H7 (cell line): ENCODE data around the gene NCK2. TPM values are rescaled to one million over a fixed set of nuclear protein-coding genes. Genes with fewer than 3 reads are reported as not detected.

Experiments
- DNase-seq: peaks from one replicate; pipeline ENCODE4 v3.0.0; 2012
- H3K27me3 ChIP-seq: 2 replicates; pipeline ENCODE4 v1.6.0; 2011; ENCODE audit warnings: mild to moderate bottlenecking, low read length; ENCODE audit not compliant: control insufficient read depth, insufficient read depth
- H3K36me3 ChIP-seq: replicated peaks from 2 replicates; pipeline ENCODE4 v1.5.1; 2011; ENCODE audit warnings: low read length; ENCODE audit not compliant: control insufficient read depth, insufficient read depth
- H3K4me3 ChIP-seq: 2 replicates; pipeline ENCODE4 v1.5.1; 2011; ENCODE audit warnings: low read depth, mild to moderate bottlenecking, control low read depth, low read length, moderate library complexity; ENCODE audit not compliant: insufficient read depth
- total RNA-seq: library from RNA; depleted of rRNA; stranded (reverse); fragments of >200 nt; shearing (Covaris generic); gene quantifications from 2 replicates; pipeline ENCODE4 v1.2.3, GENCODE V29; 2014; rRNA removed

NCK2 gene
- total RNA-seq: 69.8 and 80.3 TPM in 2 replicates

DNA sequence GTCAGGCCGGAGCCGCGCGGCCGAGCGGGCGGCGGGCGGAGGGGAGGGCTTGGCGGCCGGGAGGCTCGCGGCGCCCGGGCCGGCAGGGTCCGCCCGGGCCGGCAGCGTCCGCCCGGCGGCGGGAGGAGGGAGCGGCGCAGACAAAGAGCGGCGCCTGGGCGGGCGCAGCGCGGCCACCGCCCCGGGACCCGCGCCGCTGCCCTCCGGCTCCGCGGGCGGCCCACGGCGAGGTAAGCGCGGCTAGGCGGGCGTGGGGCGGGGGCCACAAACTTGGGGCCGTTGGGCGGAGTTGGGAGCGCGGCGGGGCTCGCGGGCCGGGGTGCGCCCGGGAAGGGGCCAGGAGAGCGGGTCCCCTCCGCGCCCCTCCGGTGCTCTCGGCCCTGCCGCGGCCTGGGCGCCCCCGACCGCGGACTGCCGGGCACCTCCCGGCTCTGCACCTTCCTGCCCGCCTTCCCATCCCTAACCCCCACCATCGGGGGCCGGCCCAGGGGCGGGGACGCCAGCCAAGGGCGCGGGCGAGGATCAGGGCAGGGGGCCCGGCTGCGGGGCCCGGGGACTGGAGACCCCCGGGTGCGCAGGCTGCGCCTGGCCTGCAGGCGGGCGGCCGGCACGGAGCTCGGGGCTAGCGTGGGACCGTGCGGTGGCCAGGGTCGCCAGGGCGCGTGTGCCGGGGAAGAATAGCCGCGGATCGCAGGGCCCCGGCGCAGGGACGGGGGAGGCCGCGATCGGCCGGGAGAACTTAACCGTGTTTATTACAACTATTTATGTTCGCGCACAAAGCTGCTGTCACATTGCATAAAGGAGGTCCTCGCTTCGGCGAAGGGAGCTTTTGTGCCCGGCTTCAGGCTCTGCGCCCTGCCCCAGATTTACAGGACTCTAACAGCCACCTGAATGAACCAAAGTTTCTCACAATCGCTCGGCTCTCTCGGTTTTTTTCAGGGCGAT is at the start of gene NCK2:
TSS of gene NCK2 (plus strand) at position 4 of the 945 bp plus-strand sequence. CDS start 110,152 bp downstream, outside the sequence.
- Histone ChIP-seq H3K27me3 (no peaks in the 10 kb centered on the region), H3K36me3 (no peaks in the 10 kb centered on the region; the same call in 1 of the 2 replicates), H3K4me3 (peak within 1 kb of the TSS; percentile 67)
- DNase-seq: peak; percentile 83

DNA sequence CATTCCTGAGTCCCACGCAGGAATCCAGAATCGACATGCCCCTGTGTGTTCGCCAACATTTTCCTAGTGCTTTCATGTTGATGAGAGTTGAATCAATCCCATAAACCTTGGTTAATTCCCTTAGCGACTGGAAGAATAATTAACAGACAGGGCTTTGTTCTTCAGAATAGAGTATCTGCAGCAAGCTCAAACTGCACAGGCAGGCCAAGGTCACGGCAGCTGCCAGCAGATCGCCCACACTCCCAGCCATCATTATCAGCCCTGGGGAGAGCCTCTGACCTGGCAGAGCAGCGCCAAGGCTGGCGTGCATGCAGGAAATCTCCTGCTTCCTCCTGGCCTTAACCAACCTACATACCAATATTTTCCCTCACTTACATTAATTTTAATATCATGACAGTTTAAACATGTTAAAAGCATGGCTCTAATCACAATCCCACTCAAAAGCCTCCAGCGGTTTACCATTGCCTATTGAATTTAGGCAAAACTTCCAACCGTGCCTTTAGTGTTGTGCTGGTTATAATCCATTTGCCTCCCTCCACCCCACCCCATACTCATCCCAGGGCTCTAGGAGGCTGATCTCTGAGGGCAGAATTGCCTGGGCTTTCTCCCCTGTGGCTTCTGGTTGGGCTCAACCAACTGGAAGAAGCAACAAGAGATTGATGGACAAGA is 46.8 kb upstream of the NCK2 start:
- DNase-seq: no peak
- Histone ChIP-seq H3K4me3 (no peak overlapping the region), H3K36me3 (no peaks in the 10 kb centered on the region), H3K27me3 (no peaks in the 10 kb centered on the region)

DNA sequence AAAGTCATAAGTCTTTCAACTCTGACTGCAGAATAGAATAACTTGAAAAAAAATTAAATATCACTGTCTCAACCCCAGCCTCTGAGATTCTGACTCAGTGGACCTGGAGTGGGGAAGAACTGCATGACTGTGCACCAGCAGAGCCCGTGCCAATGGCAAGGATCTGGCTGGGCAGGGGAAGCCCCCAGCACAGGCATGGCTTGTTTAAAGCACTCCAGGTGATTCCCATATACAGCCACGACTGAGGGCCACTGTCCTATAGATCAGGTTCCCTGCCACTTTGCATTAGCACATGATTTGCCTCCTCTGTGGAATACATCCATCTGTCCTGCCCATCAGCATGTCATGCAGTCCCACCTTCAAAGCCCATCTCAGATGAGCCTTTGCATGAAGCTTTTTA is 45.9 kb upstream of the NCK2 start:
- Histone ChIP-seq H3K36me3 (no peaks in the 10 kb centered on the region), H3K4me3 (no peak overlapping the region), H3K27me3 (no peaks in the 10 kb centered on the region)
- DNase-seq: no peak

DNA sequence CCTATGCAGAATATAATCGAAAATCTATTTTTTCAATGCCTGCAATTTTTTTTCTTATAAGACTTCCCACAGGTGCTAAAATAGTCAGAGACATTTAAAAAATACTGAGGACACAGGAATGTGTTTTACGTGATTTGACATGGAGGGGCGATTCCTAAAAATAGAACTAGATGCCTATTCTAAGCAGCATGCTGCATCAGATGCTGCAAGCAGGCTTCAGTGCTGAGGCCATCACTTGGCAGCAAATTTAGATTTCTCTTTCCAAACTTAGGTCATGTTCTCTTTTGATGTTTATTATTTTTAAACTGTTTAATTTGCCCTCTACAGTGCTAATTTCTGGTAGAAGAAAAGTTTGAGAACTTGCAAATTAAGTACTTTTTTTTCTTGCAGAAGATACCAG is 43.7 kb upstream of the NCK2 start:
- Histone ChIP-seq H3K27me3 (no peaks in the 10 kb centered on the region), H3K36me3 (no peaks in the 10 kb centered on the region), H3K4me3 (no peak overlapping the region)
- no peak for DNase-seq

DNA sequence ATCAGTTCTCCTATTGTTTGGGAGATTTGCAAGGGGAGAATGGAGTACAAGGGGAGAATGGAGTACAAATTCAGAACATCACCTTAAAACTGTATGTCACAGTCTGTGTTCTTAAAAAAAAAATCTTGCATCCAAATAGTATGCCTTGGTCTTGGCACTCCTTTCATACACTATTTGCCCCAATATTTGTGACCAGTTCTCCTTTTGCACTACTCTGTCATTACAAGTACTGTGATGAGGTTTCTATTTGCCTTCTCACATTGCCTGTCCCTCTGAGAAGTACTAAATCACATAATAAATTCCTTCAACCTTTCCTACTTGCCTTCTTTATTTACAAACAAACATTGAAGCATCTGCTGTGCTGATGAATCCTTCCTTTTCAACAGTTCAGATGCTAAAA is 36.0 kb upstream of the NCK2 start:
- Histone ChIP-seq H3K36me3 (no peaks in the 10 kb centered on the region), H3K27me3 (no peaks in the 10 kb centered on the region), H3K4me3 (no peak overlapping the region)
- DNase-seq: no peak

DNA sequence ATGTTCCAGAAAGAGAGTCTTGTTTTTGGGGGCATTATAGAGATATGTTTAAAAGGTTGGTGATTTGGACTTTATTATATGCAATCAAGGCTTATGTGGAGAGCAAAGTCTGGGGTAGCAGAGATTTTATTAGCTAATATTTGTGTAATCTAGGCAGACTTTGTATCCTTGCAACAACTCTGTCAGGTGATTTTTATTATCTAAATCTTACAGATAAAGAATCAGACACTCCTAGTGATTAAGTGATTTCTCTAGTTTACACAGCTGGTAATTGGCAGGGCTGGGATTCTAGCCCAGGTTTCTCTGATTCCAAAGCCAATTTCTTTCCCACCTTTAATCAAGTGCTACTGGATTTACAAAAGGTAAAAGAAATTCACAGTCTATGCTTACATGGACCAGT is 33.3 kb upstream of the NCK2 start:
- DNase-seq: no peak
- Histone ChIP-seq H3K36me3 (no peaks in the 10 kb centered on the region), H3K27me3 (no peaks in the 10 kb centered on the region), H3K4me3 (no peak overlapping the region)

DNA sequence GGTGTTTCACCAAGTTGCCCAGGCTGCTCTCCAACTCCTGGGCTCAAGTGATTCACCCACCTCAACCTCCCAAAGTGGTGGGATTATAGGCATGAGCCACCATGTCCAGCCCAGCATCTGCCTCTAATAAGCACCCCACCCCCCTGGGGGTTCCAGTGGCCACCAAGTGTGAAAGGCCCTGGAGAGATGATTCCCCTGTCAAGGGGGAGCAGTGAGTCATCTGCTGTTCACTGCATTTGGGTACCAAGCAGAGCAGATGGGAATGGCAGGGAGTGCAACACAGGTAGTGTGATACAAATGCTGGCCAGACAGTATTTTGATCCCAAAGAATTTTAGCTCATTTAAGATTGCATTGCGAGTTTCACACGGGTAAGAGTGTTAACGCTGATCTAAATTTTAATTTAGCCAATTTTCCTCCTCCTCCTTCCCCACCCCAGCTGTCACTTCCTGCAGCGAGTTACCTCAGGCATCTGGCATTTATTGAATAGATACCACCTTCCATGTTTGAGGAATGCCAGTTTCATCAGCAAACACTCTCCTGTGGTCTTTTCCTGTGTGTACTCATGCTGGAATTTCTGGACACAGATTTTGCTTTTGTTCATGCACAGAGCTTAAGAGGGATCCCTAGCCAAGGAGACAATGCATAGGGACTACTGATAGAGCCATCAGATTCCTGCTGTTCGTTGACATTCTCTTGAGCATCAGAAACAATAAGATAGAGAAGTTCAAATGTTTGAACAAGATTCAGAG is 32.4 kb upstream of the NCK2 start:
- Histone ChIP-seq H3K4me3 (no peak overlapping the region), H3K36me3 (no peaks in the 10 kb centered on the region), H3K27me3 (no peaks in the 10 kb centered on the region)
- no peak for DNase-seq

DNA sequence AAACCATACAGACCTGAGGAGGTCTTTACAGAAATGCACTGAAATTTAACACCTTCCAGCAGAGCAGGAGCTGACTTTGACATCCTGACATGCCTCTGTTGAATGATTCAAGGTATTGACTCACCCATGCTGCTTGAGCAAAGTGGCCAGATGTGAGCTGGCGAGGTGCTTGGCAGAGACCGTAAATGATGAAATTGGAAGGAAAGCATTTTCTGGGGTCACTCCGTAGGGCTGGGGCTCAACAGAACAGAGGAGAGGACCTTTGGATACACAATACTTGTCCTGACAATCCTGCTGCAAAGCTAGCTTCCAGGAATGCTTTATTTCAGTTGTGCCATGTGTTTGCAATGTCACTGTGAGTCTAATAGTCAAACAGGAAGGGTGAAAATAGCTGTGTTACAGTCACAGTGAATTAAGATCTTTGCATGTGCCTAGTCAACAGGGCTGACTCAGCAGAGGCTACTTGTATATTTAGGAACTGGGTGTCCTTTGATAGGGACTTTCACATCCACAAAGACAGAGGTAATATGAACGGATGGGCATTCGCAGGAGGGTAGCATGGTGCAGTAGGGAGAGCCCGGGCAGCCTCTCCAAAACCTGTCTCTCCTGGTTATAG is 31.6 kb upstream of the NCK2 start:
- Histone ChIP-seq H3K27me3 (no peaks in the 10 kb centered on the region), H3K36me3 (no peaks in the 10 kb centered on the region), H3K4me3 (no peak overlapping the region)
- DNase-seq: no peak

DNA sequence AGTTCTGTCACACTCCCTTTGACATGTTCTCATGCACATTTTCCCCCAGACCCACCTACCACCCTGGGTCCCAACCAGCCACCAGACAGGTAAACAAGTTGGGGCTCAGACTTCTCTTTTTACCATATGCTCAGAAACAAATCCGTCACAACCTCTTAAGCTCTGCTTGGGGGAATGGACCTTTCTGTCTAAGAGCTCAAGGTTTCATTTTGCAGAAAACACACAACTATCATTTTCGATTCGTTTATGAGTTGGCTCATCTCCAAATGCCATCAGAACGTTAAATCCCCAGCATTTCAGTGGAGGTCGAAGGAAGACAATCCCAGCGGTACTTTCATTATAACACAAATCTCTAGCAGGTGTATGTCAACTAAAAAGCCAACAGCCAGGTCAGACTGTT is 30.6 kb upstream of the NCK2 start:
- H3K36me3 ChIP-seq: no peaks in the 10 kb centered on the region
- no peaks in the 10 kb centered on the region for H3K27me3 ChIP-seq
- DNase-seq: no peak
- no peak overlapping the region for H3K4me3 ChIP-seq

DNA sequence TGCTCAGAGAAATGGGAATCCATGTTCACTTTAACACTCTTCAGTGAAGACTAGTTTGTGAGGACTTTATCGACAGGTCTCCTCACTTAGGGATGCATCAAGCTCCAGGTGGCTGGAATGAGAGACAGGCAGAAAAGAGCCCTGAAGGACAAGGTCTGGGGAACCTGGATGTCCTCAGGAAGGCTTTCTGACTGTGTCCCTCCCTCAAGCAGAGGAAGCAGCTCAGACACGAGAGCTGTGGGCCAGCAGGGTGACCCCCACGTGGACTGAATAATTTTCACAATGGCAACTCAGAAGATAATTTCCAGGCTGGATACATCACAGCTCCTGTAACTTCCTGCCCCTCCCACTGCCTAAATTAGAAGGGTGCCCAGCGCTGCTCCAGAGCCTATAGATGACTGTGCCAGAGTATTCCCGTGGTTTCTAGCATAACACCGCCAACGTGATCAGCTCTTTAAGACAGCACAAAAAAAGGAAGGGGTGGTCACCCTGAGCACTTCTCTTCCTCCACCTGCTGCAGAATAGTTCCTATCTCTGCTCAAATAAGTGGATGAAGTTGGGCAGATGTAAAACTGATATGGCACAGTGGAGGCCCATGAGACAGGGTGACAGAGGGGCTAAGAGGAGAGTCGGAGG is 25.7 kb upstream of the NCK2 start:
- Histone ChIP-seq H3K36me3 (no peaks in the 10 kb centered on the region), H3K27me3 (no peaks in the 10 kb centered on the region), H3K4me3 (no peak overlapping the region)
- DNase-seq: no peak

DNA sequence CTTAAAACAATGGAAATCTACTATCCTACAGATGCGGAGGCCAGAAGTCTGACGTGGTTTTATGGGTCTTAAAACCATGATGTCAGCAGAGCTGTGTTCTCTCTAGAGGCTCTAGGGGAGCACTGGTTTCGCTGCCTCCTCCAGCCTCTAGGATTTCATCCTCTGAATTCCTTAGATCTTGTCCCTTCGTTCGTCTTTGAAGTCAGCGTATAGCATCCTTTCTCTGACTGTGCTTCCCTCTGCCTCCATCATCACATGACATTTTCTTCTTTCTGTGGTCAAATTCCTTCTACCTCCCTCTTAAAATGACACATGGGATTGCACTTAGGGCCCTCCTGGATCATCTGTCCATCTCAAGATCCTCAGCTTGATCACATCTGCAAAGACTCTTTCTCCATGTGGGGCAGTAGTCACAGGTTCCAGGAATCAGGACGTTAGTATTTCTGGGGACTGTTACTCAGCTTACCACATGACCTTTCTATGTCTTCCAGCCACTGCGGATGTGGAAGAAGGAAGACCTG is 22.7 kb upstream of the NCK2 start:
- Histone ChIP-seq H3K36me3 (no peaks in the 10 kb centered on the region), H3K4me3 (no peak overlapping the region), H3K27me3 (no peaks in the 10 kb centered on the region)
- no peak for DNase-seq

DNA sequence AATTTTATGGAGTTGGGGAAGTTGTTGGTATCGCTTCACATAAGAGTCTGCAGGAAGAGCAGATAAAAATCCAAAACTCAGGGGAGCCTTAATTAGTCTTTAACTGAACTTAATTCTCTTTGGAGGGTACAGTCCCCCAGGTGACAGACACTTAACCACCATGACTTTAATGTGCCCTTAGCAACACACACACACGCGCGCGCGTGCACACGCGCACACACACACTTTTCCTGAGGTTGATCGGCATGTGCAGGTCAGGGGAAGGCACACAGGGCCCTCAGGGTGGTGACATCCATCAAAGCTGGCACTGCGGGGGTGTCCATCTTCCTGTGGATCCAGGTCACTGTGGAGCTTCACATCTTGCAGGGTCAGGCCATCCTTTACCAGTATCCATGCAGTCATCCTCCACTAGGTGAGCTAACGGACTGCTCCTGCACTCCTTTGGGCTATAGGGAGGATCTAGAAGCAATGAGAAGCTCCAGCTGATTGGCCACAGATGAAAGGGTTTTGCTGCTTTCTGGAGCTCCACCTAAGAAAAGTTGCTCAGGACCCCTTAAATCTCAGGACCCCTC is 21.9 kb upstream of the NCK2 start:
- Histone ChIP-seq H3K27me3 (no peaks in the 10 kb centered on the region), H3K36me3 (no peaks in the 10 kb centered on the region), H3K4me3 (no peak overlapping the region)
- no peak for DNase-seq

DNA sequence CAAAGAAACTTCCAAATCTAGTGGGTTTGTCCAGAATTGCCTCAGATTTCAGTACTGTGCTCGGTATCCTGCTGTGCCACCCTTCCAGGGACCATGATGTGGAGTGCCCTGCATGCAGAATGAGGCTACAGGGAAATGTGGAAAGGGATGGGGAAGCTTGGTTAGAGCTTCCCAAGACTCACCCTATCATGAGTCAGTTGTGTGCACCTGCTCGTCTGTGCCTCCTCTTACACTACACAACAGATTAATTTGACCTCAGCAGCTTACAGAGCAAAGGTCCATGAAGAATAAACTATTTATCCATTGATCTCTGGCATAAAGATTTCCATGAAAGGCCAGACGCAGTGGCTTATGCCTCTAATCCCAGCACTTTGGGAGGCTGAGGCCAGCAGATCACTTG is 21.3 kb upstream of the NCK2 start:
- Histone ChIP-seq H3K4me3 (no peak overlapping the region), H3K36me3 (no peaks in the 10 kb centered on the region), H3K27me3 (no peaks in the 10 kb centered on the region)
- DNase-seq: no peak
